Measurements from ENCODE around the gene KIF26B. TPM values are rescaled to one million over a fixed set of nuclear protein-coding genes. Genes with fewer than 3 reads are reported as not detected.

KIF26B gene
- total RNA-seq, 1 experiment from 2014 or later: 0.04 TPM

GRCh38 chr1:245201827-245202226 lies 47.0 kb downstream of the KIF26B start:
- Histone ChIP-seq H3K27me3 (ENCODE audit: low read length) (peaks cover 40% of the 10 kb centered on the region; the same call in 1 of the 2 replicates), H2AFZ (ENCODE audit: low read length) (no peak overlapping the region), H3F3A (ENCODE audit: low read length, unreplicated experiment) (no peaks in the 10 kb centered on the region), H3K27ac (ENCODE audit: low read length) (no peak overlapping the region), H3K4me3 (ENCODE audit: low read length) (no peak overlapping the region), H3K79me2 (ENCODE audit: low read length) (no peaks in the 10 kb centered on the region), H3K4me2 (ENCODE audit: low read length) (no peak overlapping the region), H3K9me2 (replicated peaks; ENCODE audit: low read length) (no peaks in the 10 kb centered on the region), H3K9me3 (ENCODE audit: low read length) (peaks cover 14% of the 10 kb centered on the region; the same call in 1 of the 2 replicates), H3K4me1 (ENCODE audit: insufficient read depth, low read length) (no peaks in the 10 kb centered on the region), H4K20me1 (ENCODE audit: low read length) (no peaks in the 10 kb centered on the region), H3K36me3 (ENCODE audit: low read depth, low read length) (no peaks in the 10 kb centered on the region), H3K9ac (ENCODE audit: low read length) (no peak overlapping the region)
- BruUV-seq (replicated peaks): no TSS peak
- ChIA-PET POLR2A (ENCODE audit: unreplicated experiment) (interaction anchor here (0.6 kb wide), 1 partner anchor 17 kb away, joined by 3 read pairs; no protein-coding TSS in a partner anchor), CTCF (no interaction called here)
- no peak for TF ChIP-seq EZH2 (IDR thresholded peaks at IDR 0.05; ENCODE audit: low read length, unreplicated experiment)
- TF ChIP-seq EZH2phosphoT487 (IDR thresholded peaks at IDR 0.05; ENCODE audit: borderline replicate concordance, low read length): no peak
- TF ChIP-seq CTCF (conservative IDR thresholded peaks at IDR 0.05; ENCODE audit: low read depth, low read length): no peak
- intact Hi-C loops (cut with micrococcal nuclease): no loop called here
- ATAC-seq: no peak
- DNase-seq: no peak

- Histone ChIP-seq H3K27me3 (ENCODE audit: low read length) (peaks cover 21% of the 10 kb centered on the region; the same call in 1 of the 2 replicates), H3K27ac (ENCODE audit: low read length) (no peak overlapping the region), H4K20me1 (ENCODE audit: low read length) (no peaks in the 10 kb centered on the region), H3K9me3 (ENCODE audit: low read length) (peaks cover 30% of the 10 kb centered on the region; the same call in 1 of the 2 replicates), H3K4me2 (ENCODE audit: low read length) (no peak overlapping the region), H2AFZ (ENCODE audit: low read length) (no peak overlapping the region), H3K9me2 (replicated peaks; ENCODE audit: low read length) (no peaks in the 10 kb centered on the region), H3K79me2 (ENCODE audit: low read length) (no peaks in the 10 kb centered on the region), H3K4me3 (ENCODE audit: low read length) (no peak overlapping the region), H3F3A (ENCODE audit: low read length, unreplicated experiment) (no peaks in the 10 kb centered on the region), H3K36me3 (ENCODE audit: low read depth, low read length) (no peaks in the 10 kb centered on the region), H3K4me1 (ENCODE audit: insufficient read depth, low read length) (no peaks in the 10 kb centered on the region), H3K9ac (ENCODE audit: low read length) (no peak overlapping the region)
- ATAC-seq (no peak), DNase-seq (no peak)
- intact Hi-C loops (cut with micrococcal nuclease): no loop called here
- no TSS peak for BruUV-seq (replicated peaks)
- no peak for TF ChIP-seq EZH2 (IDR thresholded peaks at IDR 0.05; ENCODE audit: low read length, unreplicated experiment)
- no peak for TF ChIP-seq EZH2phosphoT487 (IDR thresholded peaks at IDR 0.05; ENCODE audit: borderline replicate concordance, low read length)
- no peak for TF ChIP-seq CTCF (conservative IDR thresholded peaks at IDR 0.05; ENCODE audit: low read depth, low read length)
- ChIA-PET CTCF (no interaction called here), POLR2A (ENCODE audit: unreplicated experiment) (no interaction called here)
Measured at GRCh38 chr1:245205396-245205795, 50.6 kb downstream of the KIF26B start.

- H3K27ac ChIP-seq (ENCODE audit: low read length): no peak overlapping the region
- ChIA-PET POLR2A (ENCODE audit: unreplicated experiment) (no interaction called here), CTCF (no interaction called here)
- no peaks in the 10 kb centered on the region for H3K79me2 ChIP-seq (ENCODE audit: low read length)
- no peak overlapping the region for H3K4me2 ChIP-seq (ENCODE audit: low read length)
- no peaks in the 10 kb centered on the region for H4K20me1 ChIP-seq (ENCODE audit: low read length)
- no peak overlapping the region for H3K4me3 ChIP-seq (ENCODE audit: low read length)
- H3K9me2 ChIP-seq (replicated peaks; ENCODE audit: low read length): no peaks in the 10 kb centered on the region
- BruUV-seq (replicated peaks): no TSS peak
- TF ChIP-seq EZH2 (IDR thresholded peaks at IDR 0.05; ENCODE audit: low read length, unreplicated experiment) (no peak), EZH2phosphoT487 (IDR thresholded peaks at IDR 0.05; ENCODE audit: borderline replicate concordance, low read length) (no peak), CTCF (conservative IDR thresholded peaks at IDR 0.05; ENCODE audit: low read depth, low read length) (no peak)
- intact Hi-C loops (cut with micrococcal nuclease): no loop called here
- H3K9ac ChIP-seq (ENCODE audit: low read length): no peak overlapping the region
- no peak for DNase-seq
- no peaks in the 10 kb centered on the region for H3K4me1 ChIP-seq (ENCODE audit: insufficient read depth, low read length)
- H3K9me3 ChIP-seq (ENCODE audit: low read length): peaks cover 30% of the 10 kb centered on the region; the same call in 1 of the 2 replicates
- peaks cover 16% of the 10 kb centered on the region; the same call in 1 of the 2 replicates for H3K27me3 ChIP-seq (ENCODE audit: low read length)
- H2AFZ ChIP-seq (ENCODE audit: low read length): no peak overlapping the region
- H3K36me3 ChIP-seq (ENCODE audit: low read depth, low read length): no peaks in the 10 kb centered on the region
- H3F3A ChIP-seq (ENCODE audit: low read length, unreplicated experiment): no peaks in the 10 kb centered on the region
- ATAC-seq: no peak
Measured at GRCh38 chr1:245205864-245206263, 51.1 kb downstream of the KIF26B start.
